NCI-H1105 treated with DMSO at 0.1 percent for 48 hours (cell line): Measurements from ENCODE around the gene COG1.

Experiments
- DNase-seq: peaks from one replicate; lab custom pipeline; 2025; lab: John Stamatoyannopoulos, UW

COG1 gene

GRCh38 chr17:73199751-73200317, 7.0 kb downstream of the COG1 start:
- DNase-seq: no peak

- DNase-seq: no peak
These were observed 7.6 kb downstream of the COG1 start for GRCh38 chr17:73200476-73200875.

GRCh38 chr17:73201215-73202069, 8.6 kb downstream of the COG1 start:
- no peak for DNase-seq

- no peak for DNase-seq
These were observed 10.4 kb downstream of the COG1 start for GRCh38 chr17:73203135-73203787.

GRCh38 chr17:73203788-73204479, 11.1 kb downstream of the COG1 start:
- no peak for DNase-seq

- no peak for DNase-seq
These were observed 12.7 kb downstream of the COG1 start for GRCh38 chr17:73205459-73205961.

- no peak for DNase-seq
These were observed 15.4 kb downstream of the COG1 start for GRCh38 chr17:73208139-73208827.

GRCh38 chr17:73209436-73209835, 16.6 kb downstream of the COG1 start:
- DNase-seq: no peak

GRCh38 chr17:73210002-73210678, 17.3 kb downstream of the COG1 start:
- DNase-seq: no peak

- DNase-seq: no peak
These were observed 18.9 kb downstream of the COG1 start for GRCh38 chr17:73211745-73212144.

- DNase-seq: no peak
These were observed 21.2 kb downstream of the COG1 start for GRCh38 chr17:73214008-73214407.

- no peak for DNase-seq
These were observed 22.0 kb downstream of the COG1 start for GRCh38 chr17:73214851-73215250.

- no peak for DNase-seq
These were observed 22.6 kb downstream of the COG1 start for GRCh38 chr17:73215447-73215846.

GRCh38 chr17:73223626-73224230, 30.9 kb downstream of the COG1 start:
- DNase-seq: no peak

- DNase-seq: no peak
These were observed 31.4 kb downstream of the COG1 start for GRCh38 chr17:73224237-73224636.

- DNase-seq: no peak
These were observed 31.9 kb downstream of the COG1 start for GRCh38 chr17:73224663-73225305.

- DNase-seq: no peak
These were observed 33.8 kb downstream of the COG1 start for GRCh38 chr17:73226556-73227172.

- no peak for DNase-seq
These were observed 34.5 kb downstream of the COG1 start for GRCh38 chr17:73227379-73227778.

GRCh38 chr17:73227944-73228343, 35.1 kb downstream of the COG1 start:
- no peak for DNase-seq

- DNase-seq: no peak
These were observed 35.9 kb downstream of the COG1 start for GRCh38 chr17:73228748-73229236.
